ENCODE data around the gene SETD3.

SETD3 gene

GRCh38 chr14:99479906-99480869, at the start of gene SETD3:
Gene SETD3 (minus strand): TSS chr14:99480859. CDS start chr14:99465805, 15,054 bp downstream.
- no peak for FAIRE-seq

- FAIRE-seq = no peak
Measured at GRCh38 chr14:99529899-99530298, 49.2 kb upstream of the SETD3 start.

DNA sequence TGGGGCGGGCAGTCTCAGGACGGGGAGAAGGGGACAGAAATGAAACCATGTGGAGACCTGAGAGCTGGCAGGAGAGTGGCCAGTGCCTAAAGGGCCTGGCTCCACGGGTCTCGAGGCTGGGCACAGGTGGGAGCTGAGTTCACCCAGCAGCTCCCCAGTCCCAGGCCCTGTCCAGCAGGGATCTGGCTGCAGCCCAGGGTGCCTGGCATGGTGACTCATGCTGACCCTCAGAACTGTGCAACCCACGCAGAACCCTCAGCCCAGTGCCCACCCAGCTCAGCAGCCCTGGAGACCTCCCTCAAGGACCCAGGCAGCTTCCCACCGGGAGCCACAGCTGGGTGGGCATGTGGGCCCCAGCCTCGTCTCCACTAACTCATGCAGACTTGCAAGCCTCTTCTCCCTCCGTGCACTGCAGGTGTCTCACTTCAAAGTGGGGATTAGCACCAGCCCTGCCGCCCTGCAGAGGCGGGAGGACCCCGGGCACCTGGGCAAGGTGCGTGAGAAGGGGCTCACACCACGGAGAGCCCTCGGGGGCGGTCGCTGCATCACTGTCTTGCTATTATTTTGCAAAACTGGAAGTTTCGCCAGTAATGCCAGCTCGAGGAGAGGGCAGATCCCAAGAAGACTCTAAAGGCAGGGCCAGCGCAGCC, 46.9 kb upstream of the SETD3 start:
- FAIRE-seq = no peak

GRCh38 chr14:99527026-99527425, 46.4 kb upstream of the SETD3 start:
- no peak for FAIRE-seq

- FAIRE-seq = no peak
Measured at GRCh38 chr14:99525699-99526080, 45.0 kb upstream of the SETD3 start.

GRCh38 chr14:99524804-99525698, 44.4 kb upstream of the SETD3 start:
- no peak for FAIRE-seq

DNA sequence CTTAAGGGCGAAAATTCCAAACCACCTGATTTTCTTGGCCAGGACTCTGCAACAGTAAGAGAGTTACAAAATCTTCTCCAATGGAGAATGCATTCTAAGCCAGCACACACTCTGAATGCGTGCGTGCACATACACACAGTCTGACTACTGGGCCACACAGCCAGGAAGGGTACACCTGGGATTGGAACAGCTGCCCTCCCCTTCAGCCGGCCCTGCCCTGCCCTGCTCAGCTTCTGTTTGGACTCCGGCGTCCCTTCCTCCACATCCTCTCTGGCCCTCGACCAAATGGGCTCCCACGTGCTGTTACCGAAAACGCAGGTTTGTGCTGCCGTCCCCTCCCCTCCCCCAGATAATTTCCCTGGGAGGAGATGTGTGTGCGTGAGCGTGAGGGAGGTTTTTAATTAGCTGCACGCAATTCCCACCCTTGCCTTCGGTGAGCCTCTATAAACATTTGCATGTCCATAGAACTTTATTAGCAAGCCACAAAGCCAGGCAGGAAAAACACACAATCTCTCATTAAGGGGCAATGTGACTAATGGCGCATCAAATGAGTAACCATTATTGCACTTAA, 43.5 kb upstream of the SETD3 start:
- FAIRE-seq = no peak

DNA sequence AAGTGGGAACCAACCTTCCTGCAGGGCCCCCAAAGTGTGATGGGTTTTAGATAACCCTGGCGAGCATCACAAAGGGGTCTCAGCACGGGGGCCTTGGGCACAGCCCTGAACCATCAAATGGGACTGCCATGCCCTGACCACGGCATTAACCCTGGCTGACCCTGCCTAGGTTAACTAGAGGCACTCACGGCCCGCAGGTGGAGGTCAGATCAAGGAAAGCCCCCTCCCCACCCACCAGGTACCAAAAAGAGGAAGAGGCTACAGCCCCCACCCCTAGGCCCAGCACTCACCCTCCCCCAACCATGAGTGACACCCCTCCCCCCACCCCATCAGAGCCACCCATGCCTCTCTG, 43.0 kb upstream of the SETD3 start:
- no peak for FAIRE-seq

- no peak for FAIRE-seq
Measured at GRCh38 chr14:99522934-99523703, 42.5 kb upstream of the SETD3 start.

DNA sequence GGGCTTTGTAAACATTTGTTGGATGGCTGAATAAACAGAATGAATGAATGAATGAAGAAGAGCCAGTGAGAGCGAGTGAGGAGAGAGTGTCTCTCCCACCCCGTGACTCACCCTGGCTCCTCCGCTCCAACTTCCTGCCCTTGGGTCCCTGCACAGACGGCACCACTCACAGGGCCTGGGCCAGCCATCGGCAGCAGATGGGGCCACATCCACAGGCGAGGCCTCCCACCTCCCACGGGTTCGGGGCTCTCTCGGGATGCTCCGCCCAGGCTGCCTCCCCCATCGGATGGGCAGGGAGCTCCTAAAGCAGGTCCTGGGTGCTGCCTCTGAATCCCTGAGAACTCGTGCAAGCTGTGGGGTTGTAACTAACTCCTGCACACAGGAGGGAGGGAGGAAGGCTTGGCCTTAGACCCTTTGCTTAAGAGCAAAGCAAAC, 41.8 kb upstream of the SETD3 start:
- no peak for FAIRE-seq

DNA sequence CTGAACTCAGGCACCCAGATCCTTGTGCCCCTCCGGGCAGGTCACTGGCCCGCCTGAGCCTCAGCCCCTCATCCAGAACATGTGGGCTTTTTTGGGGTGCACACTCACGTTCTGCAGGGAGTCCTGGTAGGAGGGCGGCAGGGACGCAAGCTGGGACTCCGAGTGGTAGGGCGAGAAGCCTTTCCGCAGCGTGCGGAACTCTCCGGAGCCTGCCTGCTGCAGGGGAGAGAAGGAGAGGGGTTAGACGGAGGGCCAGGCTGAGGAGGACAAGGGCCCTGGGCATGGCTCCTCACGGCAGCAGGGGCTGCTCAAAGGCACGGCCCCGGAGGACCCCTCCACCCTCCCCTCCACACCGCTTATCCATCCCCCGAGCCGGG, 41.4 kb upstream of the SETD3 start:
- no peak for FAIRE-seq

DNA sequence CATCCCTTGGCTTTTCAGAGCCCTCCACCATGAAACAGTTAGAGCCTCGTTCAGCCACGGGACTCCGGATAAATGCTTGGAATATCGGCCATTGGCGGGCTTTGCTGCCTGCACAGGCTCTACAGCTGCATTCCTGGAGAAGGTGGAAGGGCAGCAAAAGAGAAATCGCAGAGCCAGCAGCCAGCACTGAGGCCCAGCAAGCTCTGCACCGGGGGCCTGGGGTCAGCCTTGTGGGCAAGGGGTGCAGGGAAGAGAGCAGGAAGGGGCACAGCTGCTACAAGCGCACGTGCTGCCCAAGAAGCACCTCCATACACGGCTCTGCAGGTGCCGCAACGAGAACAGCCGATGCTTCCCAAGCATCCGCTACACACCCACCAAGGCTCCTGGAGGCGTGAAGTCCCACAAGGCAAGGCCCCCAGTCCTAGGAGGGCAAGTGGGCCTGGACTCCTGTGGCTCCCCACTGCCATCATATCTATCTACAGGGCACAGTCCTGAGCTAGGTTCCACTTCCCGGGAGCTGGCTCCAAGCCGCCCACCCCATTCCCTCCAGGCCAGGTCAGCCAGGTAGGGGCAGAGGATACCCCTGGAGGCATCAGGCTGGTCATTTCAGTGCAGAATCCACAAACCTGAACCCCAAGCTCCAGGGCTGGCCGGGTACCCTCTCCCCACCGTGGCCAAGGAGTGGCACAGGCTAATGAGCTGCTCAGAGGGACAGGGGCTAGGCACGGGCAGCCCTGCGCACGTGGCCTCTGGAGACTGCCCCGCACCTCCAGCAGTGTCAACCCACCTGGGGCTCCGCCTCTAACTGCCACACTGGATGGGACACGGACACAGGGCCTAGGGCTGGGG, 40.7 kb upstream of the SETD3 start:
- no peak for FAIRE-seq

GRCh38 chr14:99520571-99521081, 40.0 kb upstream of the SETD3 start:
- FAIRE-seq = no peak

GRCh38 chr14:99519931-99520421, 39.3 kb upstream of the SETD3 start:
- no peak for FAIRE-seq

DNA sequence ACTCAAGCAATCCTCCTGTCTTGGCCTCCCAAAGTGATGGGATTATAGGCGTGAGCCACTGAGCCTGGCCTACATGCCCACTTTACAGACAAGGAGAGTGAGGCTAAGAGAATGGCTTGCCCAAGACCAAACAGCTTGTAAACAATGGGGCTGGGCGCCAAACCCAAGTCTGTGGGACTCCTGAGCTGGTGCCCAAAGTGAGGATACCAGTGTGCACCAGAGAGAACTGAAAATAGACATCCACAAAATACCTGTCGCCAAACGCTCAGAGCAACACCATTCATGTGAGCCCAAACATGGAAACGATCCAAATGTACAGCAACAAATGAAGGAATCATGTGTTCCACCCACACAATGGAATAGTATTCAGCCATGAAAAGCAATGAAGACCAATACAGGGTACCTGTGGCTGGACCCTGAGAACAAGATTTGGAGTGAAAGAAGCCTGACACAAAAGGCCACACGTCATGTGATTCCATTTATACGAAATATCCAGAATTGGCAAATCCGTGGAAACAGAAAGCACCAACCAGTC, 38.8 kb upstream of the SETD3 start:
- FAIRE-seq = no peak

DNA sequence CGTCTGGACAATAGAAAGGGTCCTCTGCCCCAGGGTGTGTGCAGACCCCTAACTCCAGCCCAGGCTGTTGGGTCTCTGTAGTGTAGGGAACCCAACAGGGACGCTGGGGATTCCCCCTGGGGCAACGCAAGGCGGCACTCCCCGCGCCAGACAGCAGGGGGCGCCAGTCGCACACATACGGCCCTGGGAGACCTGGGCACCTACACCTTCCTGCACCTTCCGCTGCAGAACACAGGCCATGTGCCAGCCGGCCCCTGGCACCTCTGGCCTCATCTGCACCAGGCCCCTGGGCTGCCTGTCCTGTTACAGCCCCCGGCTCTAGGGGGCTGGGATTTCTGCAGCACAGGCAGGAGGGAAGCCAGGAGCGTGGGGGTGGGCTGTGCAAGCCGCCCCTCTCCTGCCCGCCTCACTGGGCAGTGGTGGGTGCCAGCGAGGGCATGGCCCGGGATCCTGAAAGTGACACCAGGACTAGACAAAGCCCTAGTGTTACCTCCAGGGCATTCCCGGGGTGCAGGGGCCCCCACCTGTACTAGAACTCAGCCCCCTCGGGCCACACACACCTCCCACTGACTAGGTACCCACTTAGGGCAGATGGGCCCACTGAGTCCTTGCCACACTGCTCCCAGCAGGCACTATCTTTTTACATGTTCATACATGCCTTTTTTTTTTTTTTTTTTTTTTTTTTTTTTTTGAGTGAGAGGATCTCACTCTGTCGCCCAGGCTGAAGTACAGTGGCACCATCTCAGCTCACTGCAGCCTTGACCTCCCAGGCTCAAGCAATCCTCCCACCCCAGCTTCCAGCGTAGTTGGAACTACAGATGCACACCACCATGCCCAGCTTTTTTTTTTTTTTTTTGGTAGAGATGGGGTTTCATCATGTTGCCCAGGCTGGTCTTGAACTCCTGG, 38.0 kb upstream of the SETD3 start:
- FAIRE-seq = no peak

GRCh38 chr14:99517643-99518381, 37.2 kb upstream of the SETD3 start:
- FAIRE-seq = no peak

- no peak for FAIRE-seq
Measured at GRCh38 chr14:99516871-99517642, 36.4 kb upstream of the SETD3 start.

All from A204.1 (cell line).